Suprapubic skin (tissue), 3 donors: ENCODE results near the gene TTLL1.

Source experiments
- CTCF ChIP-seq, 2 donors: fragments of 200-600 bp in 1 of 2; fragments of 450-650 bp in 1 of 2; sonication (generic) in 1 of 2; IDR thresholded peaks; one replicate each; pipeline ENCODE4 v1.5.1; 2016 to 2019; ENCODE audit warnings: antibody characterized with exemption in 2 of 2, mild to moderate bottlenecking in 1 of 2, moderate library complexity in 1 of 2
- POLR2A ChIP-seq, 2 donors: fragments of 450-650 bp; IDR thresholded peaks; one replicate each; pipeline ENCODE4 v1.6.1; 2017; ENCODE audit warnings: antibody characterized with exemption in 2 of 2, mild to moderate bottlenecking in 2 of 2, moderate library complexity in 2 of 2

GRCh38 chr22:42996646-42997365 lies 92.4 kb downstream of the TTLL1 start:
- TF ChIP-seq CTCF (IDR thresholded peaks at IDR 0.05) (no peak), POLR2A (IDR thresholded peaks at IDR 0.05) (no peak)
